Mammary epithelial cell (primary cell): Measurements from ENCODE around the gene ELAVL2.

Experiments
- EZH2 ChIP-seq: IDR thresholded peaks from 2 replicates; pipeline ENCODE4 v1.6.1; 2012; ENCODE audit warnings: low read length, inconsistent platforms, borderline replicate concordance
- TF ChIP-seq, protein P1 (sequence below), 2 donors: IDR thresholded peaks in 1 of 2; conservative IDR thresholded peaks in 1 of 2; 2 replicates each; pipeline ENCODE4 v1.5.1; 2011 to 2012; ENCODE audit warnings: inconsistent platforms in 2 of 2, low read length in 2 of 2, mild to moderate bottlenecking in 2 of 2, control low read depth in 1 of 2, low read depth in 1 of 2; ENCODE audit not compliant: insufficient read depth in 1 of 2; ENCODE audit errors: extremely low read depth in 1 of 2

DNA sequence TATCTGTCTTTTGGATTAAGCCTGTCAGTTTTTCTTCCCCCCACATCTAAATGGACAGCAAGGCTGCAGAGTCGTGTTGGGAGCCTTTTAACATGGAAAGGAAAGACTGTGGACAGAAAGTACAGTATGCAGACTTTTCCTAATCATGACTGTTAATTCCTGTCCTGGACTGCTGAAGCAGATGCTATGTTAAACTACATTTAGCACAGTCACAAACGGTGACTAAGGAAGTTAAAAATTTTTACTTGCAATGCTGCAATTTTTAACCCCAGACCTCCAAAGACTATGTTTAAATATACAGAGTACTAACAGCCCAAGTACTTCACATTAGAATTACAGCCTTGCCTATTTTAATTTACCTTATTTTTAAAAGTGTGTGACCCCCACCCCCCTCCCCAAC lies 51.8 kb downstream of the ELAVL2 start:
- TF ChIP-seq, protein P1, sequence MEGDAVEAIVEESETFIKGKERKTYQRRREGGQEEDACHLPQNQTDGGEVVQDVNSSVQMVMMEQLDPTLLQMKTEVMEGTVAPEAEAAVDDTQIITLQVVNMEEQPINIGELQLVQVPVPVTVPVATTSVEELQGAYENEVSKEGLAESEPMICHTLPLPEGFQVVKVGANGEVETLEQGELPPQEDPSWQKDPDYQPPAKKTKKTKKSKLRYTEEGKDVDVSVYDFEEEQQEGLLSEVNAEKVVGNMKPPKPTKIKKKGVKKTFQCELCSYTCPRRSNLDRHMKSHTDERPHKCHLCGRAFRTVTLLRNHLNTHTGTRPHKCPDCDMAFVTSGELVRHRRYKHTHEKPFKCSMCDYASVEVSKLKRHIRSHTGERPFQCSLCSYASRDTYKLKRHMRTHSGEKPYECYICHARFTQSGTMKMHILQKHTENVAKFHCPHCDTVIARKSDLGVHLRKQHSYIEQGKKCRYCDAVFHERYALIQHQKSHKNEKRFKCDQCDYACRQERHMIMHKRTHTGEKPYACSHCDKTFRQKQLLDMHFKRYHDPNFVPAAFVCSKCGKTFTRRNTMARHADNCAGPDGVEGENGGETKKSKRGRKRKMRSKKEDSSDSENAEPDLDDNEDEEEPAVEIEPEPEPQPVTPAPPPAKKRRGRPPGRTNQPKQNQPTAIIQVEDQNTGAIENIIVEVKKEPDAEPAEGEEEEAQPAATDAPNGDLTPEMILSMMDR (conservative IDR thresholded peaks at IDR 0.05 in 1 of 2, IDR thresholded peaks at IDR 0.05 in 1 of 2; ENCODE audit: extremely low read depth in 1 of 2, insufficient read depth in 1 of 2, low read depth in 1 of 2, low read length in 2 of 2): no peak
- TF ChIP-seq EZH2: no peak
